Esophagus (tissue), 2 donors: ENCODE measurements around the gene LYPD5. TPM values are rescaled to one million over a fixed set of nuclear protein-coding genes. Genes with fewer than 3 reads are reported as not detected.
A peak's percentile ranks its signal among the peaks of the same experiment; 100 is the strongest.
"Not testable (repeated sequence)": the region's sequence is repeated elsewhere in the genome, so short reads cannot be mapped to it uniquely, and the experiment has no call there.

ENCODE experiments used
- H3K27ac ChIP-seq, 2 donors: one replicate each; pipeline ENCODE4 v1.5.1; 2013; ENCODE audit warnings: low read depth in 2 of 2, mild to moderate bottlenecking in 2 of 2, inconsistent platforms in 1 of 2, low read length in 1 of 2, moderate library complexity in 1 of 2
- H3K27me3 ChIP-seq, 2 donors: one replicate each; pipeline ENCODE4 v1.6.1; 2013; ENCODE audit warnings: low read length in 2 of 2, control low read depth in 1 of 2, mild to moderate bottlenecking in 1 of 2; ENCODE audit not compliant: insufficient read depth in 2 of 2, control insufficient read depth in 1 of 2
- H3K36me3 ChIP-seq, 2 donors: one replicate each; pipeline ENCODE4 v1.6.1; 2013; ENCODE audit warnings: low read length in 1 of 2; ENCODE audit not compliant: control insufficient read depth in 2 of 2, insufficient read depth in 2 of 2
- H3K4me1 ChIP-seq, 2 donors: one replicate each; pipeline ENCODE4 v1.6.1; 2013; ENCODE audit warnings: low read length in 1 of 2; ENCODE audit not compliant: control insufficient read depth in 2 of 2, insufficient read depth in 2 of 2
- H3K4me3 ChIP-seq, 2 donors: one replicate each; pipeline ENCODE4 v1.5.1; 2013; ENCODE audit warnings: low read length in 2 of 2, mild to moderate bottlenecking in 2 of 2, low read depth in 1 of 2, moderate library complexity in 1 of 2
- H3K9me3 ChIP-seq, 2 donors: one replicate each; pipeline ENCODE4 v1.6.1; 2013; ENCODE audit warnings: mild to moderate bottlenecking in 2 of 2, low read depth in 1 of 2, low read length in 1 of 2, moderate library complexity in 1 of 2; ENCODE audit not compliant: control insufficient read depth in 2 of 2, insufficient read depth in 1 of 2
- WGBS, 2 donors: extraction: QIAGEN DNeasy Blood & Tissue Kit; methylation state at CpG; one replicate each; pipeline ENCODE4 v1.1.7; 2013; 5-methylcytosine and 5-hydroxymethylcytosine counted together
- polyA plus RNA-seq, 2 donors: library from polyadenylated mRNA; stranded (reverse); fragments of 200-250 nt; gene quantifications; one replicate each; pipeline ENCODE4 v1.2.3, GENCODE V29; 2013
- donor health status: healthy with polysubstance abuse.
- donor health status: Bipolar disorder and iron deficiency.

LYPD5 gene
- polyA plus RNA-seq, 2 donors, result 3.8 to 12.3 TPM

DNA sequence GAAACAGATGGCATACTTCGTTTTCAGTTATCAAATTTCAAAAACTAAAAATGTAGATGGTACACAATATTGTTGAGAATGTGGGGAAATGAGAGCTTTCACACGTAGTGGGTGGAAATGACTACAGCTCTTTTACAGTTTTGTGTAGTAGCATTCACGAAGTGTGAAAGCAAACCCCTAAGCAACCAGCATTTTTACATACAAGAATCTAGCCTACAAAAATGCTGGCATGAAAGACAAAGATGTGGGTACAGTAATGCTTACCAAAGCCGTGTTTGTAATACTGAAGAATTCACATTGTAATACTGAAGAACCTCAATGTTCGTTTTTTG is 18.6 kb upstream of the LYPD5 start:
- H3K4me3 ChIP-seq, result peak overlapping the region; percentile 37 to 56
- peaks cover 0 to 4% of the 10 kb centered on the region in 2 donors for H3K9me3 ChIP-seq
- H3K4me1 ChIP-seq, result peaks cover 5 to 8% of the 10 kb centered on the region in 2 donors
- no peaks in the 10 kb centered on the region for H3K27me3 ChIP-seq
- WGBS, 2 donors, result 30 to 38% methylated on average over 5 of the region's 5 CpGs
- no peaks in the 10 kb centered on the region for H3K36me3 ChIP-seq
- H3K27ac ChIP-seq, result no peak overlapping the region

DNA sequence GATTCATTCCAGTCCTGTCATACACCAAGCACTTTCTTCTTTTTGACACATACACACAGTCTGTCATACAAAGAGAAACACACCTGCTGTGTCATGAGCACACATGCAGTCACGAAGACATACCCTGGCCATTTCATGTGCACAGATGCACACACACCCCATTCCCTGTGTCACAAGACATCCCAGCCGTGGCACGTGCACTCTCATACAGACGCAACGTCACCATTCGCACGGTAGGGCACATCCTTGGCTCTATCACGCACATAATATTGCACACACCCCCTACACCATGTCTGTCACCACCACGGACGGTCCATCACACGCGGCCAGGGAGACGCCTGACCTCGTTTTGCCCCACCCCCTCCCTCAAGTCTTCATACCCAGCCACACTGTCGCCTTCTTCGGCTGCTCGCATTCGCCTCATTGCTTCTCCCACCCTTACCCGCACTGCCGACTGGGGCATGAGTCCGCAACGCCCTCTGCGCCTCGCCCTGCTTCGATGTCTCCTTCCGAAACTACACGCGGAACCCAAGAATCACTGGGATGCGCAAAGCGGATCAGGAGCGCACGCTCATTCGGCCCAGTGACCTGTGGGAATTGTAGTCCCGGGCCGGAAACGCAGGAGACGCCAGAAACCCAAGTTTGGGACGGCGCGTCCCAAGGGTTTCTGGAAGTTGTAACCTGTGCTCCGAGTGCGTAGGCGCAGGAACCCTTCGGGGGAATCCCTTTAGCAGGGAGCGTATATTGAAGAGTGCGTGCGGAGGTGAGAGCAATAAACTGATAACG is 18.0 kb upstream of the LYPD5 start:
- Histone ChIP-seq H3K27ac (no peak overlapping the region), H3K4me3 (peak overlapping the region; percentile 37 to 56), H3K36me3 (no peaks in the 10 kb centered on the region), H3K9me3 (peaks cover 0 to 4% of the 10 kb centered on the region in 2 donors), H3K4me1 (peaks cover 5 to 8% of the 10 kb centered on the region in 2 donors), H3K27me3 (no peaks in the 10 kb centered on the region)
- 14 to 18% methylated on average over 48 of the region's 48 CpGs for WGBS, 2 donors

DNA sequence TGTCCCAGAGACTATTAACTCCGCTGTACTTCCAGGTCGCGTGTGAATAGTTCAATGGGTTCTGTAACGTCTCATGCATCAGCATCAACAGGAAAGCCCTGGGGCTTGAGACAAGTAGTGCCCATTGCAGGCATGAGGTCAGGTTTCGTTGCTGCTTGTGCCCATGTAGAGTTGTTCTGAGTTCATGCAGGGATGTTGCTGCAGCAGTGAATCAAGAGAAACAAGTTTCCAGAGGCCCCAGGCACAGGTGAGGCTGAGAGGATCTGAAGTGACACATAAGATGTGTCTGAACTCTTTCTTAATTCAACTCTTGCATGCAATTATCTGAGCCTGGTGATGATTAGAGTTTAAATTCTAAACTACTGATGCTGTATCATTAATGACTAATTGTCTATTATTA is 16.3 kb upstream of the LYPD5 start:
- H3K9me3 ChIP-seq, result peaks cover 0 to 4% of the 10 kb centered on the region in 2 donors
- WGBS, 2 donors, result 59 to 75% methylated on average over 5 of the region's 5 CpGs
- H3K36me3 ChIP-seq, result no peaks in the 10 kb centered on the region
- H3K27me3 ChIP-seq, result no peaks in the 10 kb centered on the region
- peaks cover 5 to 8% of the 10 kb centered on the region in 2 donors for H3K4me1 ChIP-seq
- H3K27ac ChIP-seq, result no peak overlapping the region
- no peak overlapping the region for H3K4me3 ChIP-seq

DNA sequence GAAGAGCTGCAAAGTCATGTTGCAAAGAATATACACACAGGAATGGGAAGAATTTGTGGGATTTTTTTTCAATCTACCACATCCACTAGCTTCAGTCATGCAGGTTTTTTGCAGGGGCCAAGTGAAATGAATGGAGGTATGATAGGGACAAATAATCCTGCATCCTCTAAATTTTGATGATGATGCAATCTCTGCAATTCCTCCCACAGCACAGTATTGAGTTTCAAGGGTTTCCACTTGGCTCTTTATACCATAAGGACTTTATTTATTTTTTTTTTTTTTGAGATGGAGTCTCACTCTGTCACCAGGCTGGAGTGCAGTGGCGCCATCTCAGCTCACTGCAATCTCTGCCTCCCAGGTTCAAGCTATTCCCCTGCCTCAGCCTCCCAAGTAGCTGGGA is 15.2 kb upstream of the LYPD5 start:
- not testable (repeated sequence) for H3K36me3 ChIP-seq, H3K4me3 ChIP-seq, H3K27me3 ChIP-seq, H3K4me1 ChIP-seq, H3K9me3 ChIP-seq, H3K27ac ChIP-seq
- 86 to 90% methylated on average over 1 of the region's 1 CpG for WGBS, 2 donors

DNA sequence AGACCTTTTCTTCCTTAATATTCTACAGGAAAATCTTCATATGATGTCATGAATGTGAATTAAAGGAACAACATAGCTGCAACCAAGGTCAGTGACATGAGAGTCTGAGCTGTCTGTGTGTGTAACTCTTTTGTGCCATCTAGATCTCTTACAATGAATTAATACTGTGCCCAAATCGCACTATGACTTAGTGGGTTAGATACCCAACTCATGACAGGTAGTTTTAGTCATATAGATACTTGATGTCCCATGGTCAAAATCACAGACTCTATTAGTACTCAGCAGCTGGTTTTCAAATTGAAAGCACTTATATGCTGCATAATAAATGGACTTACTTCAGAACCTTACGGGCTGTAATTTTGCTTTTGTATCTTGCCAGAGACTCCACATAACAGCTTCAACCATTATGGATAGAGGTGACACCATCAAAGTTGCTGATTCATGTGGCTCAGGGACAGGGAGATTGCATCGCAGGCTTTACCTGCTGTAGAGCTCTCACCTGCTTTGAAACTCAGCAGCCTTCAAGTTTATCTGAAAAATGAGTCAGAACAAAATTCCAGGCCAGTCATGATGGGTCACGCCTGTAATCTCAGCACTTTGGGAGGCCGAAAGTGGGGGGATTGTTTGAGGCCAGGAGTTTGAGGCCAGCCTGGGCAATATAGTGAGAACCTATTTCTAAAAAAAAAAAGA is 12.6 kb upstream of the LYPD5 start:
- no peaks in the 10 kb centered on the region for H3K36me3 ChIP-seq
- peaks cover 0 to under 1% of the 10 kb centered on the region in 2 donors for H3K4me1 ChIP-seq
- WGBS, 2 donors, result 61 to 63% methylated on average over 5 of the region's 5 CpGs
- H3K27me3 ChIP-seq, result no peaks in the 10 kb centered on the region
- no peak overlapping the region for H3K4me3 ChIP-seq
- H3K27ac ChIP-seq, result no peak overlapping the region
- no peaks in the 10 kb centered on the region for H3K9me3 ChIP-seq

DNA sequence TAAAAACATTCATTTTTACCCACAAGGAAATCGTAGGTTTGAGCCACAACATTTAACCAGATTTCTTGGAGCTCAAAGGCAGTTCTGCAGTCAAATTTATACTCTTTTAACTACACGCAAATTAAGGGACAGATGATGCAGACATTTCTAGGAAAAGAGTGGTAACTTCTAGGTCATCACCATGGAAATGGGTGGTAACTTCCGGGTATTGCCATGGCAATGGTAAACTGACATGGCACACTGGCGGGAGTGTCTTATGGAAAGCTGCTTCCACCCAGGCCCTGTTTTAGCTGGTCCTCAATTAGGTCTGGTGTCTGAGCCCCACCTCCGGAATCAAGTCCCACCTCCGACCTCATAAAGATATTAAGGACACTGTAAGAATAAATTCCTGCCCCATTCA is 10.4 kb upstream of the LYPD5 start:
- H3K27ac ChIP-seq, result no peak overlapping the region
- no peaks in the 10 kb centered on the region for H3K27me3 ChIP-seq
- no peak overlapping the region for H3K4me3 ChIP-seq
- H3K4me1 ChIP-seq, result no peaks in the 10 kb centered on the region
- H3K9me3 ChIP-seq, result no peaks in the 10 kb centered on the region
- 69 to 72% methylated on average over 6 of the region's 6 CpGs for WGBS, 2 donors
- no peaks in the 10 kb centered on the region for H3K36me3 ChIP-seq

DNA sequence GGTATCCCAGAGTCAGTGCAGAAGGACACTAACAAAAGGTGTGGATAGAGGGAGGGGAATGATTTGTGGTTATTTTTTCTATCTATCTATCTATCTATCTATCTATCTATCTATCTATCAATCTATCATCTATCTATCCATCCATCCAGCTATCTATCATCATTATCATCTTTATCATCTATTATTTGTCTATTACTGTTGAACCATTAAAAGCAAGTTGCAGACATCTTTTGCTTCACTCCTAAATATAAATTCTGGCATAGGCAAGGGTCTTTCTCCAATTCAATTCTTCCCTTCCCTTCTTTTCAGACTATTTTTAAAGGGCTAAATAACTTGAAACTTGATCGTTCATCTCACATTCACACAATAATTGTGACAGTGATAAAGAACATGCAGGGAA is 10.0 kb upstream of the LYPD5 start:
- Histone ChIP-seq H3K9me3 (no peaks in the 10 kb centered on the region), H3K4me3 (no peak overlapping the region)
- 54 to 66% methylated on average over 1 of the region's 1 CpG for WGBS, 2 donors

DNA sequence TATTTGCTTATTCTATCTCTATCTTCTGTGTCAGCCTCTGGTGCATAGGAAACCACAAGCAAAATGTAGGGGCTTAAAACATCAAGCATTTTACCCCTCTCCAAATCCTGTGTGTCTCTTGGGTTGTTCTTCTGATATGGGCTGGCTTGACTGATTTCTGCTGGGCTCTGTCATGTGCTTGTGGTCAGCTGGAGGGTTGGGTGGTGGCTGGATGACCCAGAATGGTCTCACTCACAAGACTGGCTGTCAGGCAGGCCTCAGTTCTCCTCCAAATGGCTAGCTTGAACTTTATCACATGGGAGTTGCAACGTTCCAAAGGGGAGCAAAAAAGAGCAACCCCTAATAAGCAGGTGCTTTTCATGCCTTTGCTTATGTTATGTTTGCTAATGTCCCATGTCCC is 9.6 kb upstream of the LYPD5 start:
- H3K4me1 ChIP-seq, result no peaks in the 10 kb centered on the region

More for the DNA sequence above, 10.0 kb upstream of the LYPD5 start:
- Histone ChIP-seq H3K4me1 (no peaks in the 10 kb centered on the region), H3K27me3 (no peaks in the 10 kb centered on the region), H3K27ac (no peak overlapping the region), H3K36me3 (no peaks in the 10 kb centered on the region)

DNA sequence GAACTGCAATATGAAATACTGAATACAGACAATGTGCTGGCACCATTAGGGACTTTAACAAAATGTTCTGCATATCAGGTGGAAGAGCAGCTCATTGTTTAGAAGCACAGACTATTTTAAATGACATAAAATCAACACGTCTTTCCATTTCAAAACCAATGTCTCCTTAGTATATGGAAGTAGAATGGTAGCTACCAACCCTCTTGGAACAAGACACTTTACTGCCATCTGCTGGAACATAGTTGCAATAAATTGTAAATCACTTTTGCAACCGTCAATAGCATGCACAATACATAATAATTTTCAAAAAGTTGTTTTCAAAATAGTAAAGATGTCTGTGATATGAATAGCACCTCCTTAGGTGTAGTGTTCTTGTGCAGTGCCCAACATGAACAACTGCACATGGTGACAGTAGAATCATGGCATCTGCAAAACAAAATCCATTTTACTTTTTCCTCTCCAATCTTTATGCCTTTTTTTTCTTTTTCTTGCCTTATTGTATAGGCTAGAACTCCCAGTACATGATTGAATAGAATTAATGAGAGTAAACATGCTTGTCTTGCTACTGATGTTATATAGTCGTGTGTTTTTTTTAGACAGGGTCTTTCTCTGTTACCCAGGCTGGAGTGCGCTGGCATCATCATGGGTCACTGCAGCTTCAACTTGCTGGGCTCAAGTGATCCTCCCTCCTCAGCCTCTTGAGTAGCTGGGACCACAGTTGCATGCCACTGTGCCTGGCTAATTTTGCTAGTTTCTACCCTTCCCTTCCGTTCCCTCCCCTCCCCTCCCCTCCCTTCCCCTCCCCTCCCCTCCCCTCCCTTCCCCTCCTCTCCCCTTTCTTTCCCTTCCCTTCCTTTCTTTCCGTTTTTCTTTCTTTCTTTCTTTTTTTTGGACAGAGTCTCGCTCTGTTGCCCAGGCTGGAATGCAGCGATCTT is 7.8 kb upstream of the LYPD5 start:
- H3K9me3 ChIP-seq, result no peaks in the 10 kb centered on the region
- 31 to 35% methylated on average over 6 to 7 of the region's 8 CpGs for WGBS, 2 donors
- no peaks in the 10 kb centered on the region for H3K4me1 ChIP-seq
- no peaks in the 10 kb centered on the region for H3K27me3 ChIP-seq
- no peaks in the 10 kb centered on the region for H3K36me3 ChIP-seq
- H3K27ac ChIP-seq, result no peak overlapping the region
- no peak overlapping the region for H3K4me3 ChIP-seq

More for the DNA sequence above, 9.6 kb upstream of the LYPD5 start:
- no peaks in the 10 kb centered on the region for H3K36me3 ChIP-seq
- 42 to 60% methylated on average over 1 of the region's 1 CpG for WGBS, 2 donors
- no peaks in the 10 kb centered on the region for H3K9me3 ChIP-seq
- H3K27ac ChIP-seq, result no peak overlapping the region
- H3K4me3 ChIP-seq, result no peak overlapping the region
- no peaks in the 10 kb centered on the region for H3K27me3 ChIP-seq
